B cell (primary cell): ENCODE measurements around the gene RUFY2. TPM values are rescaled to one million over a fixed set of nuclear protein-coding genes. Genes with fewer than 3 reads are reported as not detected.

Experiments used
- polyA plus RNA-seq: library from polyadenylated mRNA; depleted of rRNA; stranded (reverse); fragments of >200 nt; gene quantifications from 2 replicates; pipeline ENCODE4 v1.2.3, GENCODE V29; 2012
- total RNA-seq, 2 donors: library from RNA; stranded (reverse); fragments of 120-200 nt in 1 of 2; gene quantifications; 1 replicate in 1 of 2; 2 replicates in 1 of 2; pipeline versions ENCODE4 v1.2.3 to v1.2.4, GENCODE V29; 2013 to 2022

The RUFY2 gene
- total and polyA plus RNA-seq, 2 donors (not counting 1 experiment from before 2014, with no cell fraction given): 5.8 to 38.7 TPM

Other genes with a start within 250 kb of the RUFY2 start
- gene ATOH7, start 175.2 kb downstream of the RUFY2 start, total RNA-seq: not detected in 2 replicates
- gene ATOH7, start 175.2 kb downstream of the RUFY2 start, polyA plus RNA-seq: not detected in 2 replicates
- 120 and 124 TPM in 2 replicates for gene HNRNPH3, start 75.2 kb downstream of the RUFY2 start, total RNA-seq
- 23.6 and 93.7 TPM in 2 replicates for gene HNRNPH3, start 75.2 kb downstream of the RUFY2 start, polyA plus RNA-seq
- gene PBLD, start 74.3 kb downstream of the RUFY2 start, total RNA-seq: 3.0 and 4.7 TPM in 2 replicates
- gene PBLD, start 74.3 kb downstream of the RUFY2 start, polyA plus RNA-seq: 0.40 and 0.42 TPM in 2 replicates
- 5.6 and 6.5 TPM in 2 replicates for gene DNA2, start 64.7 kb upstream of the RUFY2 start, total RNA-seq
- 1.6 and 2.7 TPM in 2 replicates for gene DNA2, start 64.7 kb upstream of the RUFY2 start, polyA plus RNA-seq
- 23.4 and 24.6 TPM in 2 replicates for gene SLC25A16, start 120.2 kb upstream of the RUFY2 start, total RNA-seq
- gene SLC25A16, start 120.2 kb upstream of the RUFY2 start, polyA plus RNA-seq: 10.5 and 17.8 TPM in 2 replicates
- gene TET1, start 153.1 kb upstream of the RUFY2 start, total RNA-seq: 1.1 and 1.4 TPM in 2 replicates
- 0.30 and 0.45 TPM in 2 replicates for gene TET1, start 153.1 kb upstream of the RUFY2 start, polyA plus RNA-seq